ENCODE results near the gene SLC35E2B.
"Not testable (repeated sequence)": the region's sequence is repeated elsewhere in the genome, so short reads cannot be mapped to it uniquely, and the experiment has no call there.

SLC35E2B gene

DNA sequence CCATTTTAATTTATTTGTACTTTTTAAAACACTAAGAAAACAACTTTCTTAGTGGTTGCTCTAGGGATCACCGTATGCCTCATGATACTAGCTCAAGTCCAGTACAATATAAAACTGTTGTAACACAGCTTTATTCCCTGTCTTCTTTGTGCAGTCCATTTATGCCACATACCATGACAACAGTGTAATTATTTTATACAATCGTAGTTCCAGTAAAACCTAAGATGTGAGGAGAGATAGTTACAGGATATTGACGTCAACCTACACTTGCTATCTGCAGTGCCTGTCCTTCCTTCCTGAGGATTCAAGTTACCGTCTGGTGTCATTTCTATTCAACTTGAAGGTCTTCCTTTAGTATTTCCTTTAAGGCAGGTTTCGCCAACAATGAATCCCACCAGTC, 46.3 kb downstream of the SLC35E2B start:
- DNase-seq (ENCODE audit: low read depth in 2 of 2, low spot score in 1 of 2) = not testable (repeated sequence)

GRCh38 chr1:1640711-1641461, 51.7 kb downstream of the SLC35E2B start:
- not testable (repeated sequence) for DNase-seq (ENCODE audit: low read depth in 2 of 2, low spot score in 1 of 2)

DNA sequence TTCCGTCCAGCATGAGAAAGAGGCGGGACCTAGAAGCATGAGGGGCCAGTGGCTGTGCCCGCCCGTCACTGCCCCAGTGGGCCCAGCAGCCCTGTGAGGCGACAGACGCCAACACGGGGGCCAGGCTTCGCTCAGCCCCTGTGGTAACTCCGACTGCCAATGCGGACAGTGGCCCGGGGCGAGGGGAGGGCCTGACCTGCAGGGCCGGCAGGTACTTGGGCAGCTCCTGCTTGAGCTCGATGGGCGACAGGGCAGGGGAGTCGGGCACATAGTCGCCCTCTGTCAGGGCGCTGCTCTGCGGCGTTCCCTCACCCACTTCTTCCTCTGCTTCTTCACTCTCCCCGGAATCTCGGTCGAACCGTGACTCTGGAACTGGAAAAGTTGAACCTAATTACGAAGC, 52.5 kb downstream of the SLC35E2B start:
- DNase-seq (ENCODE audit: low read depth in 2 of 2, low spot score in 1 of 2) = not testable (repeated sequence)

GRCh38 chr1:1639368-1639767, 53.2 kb downstream of the SLC35E2B start:
- DNase-seq (ENCODE audit: low read depth in 2 of 2, low spot score in 1 of 2) = not testable (repeated sequence)

- not testable (repeated sequence) for DNase-seq (ENCODE audit: low read depth in 2 of 2, low spot score in 1 of 2)
Measured at GRCh38 chr1:1638528-1638927, 54.1 kb downstream of the SLC35E2B start.

GRCh38 chr1:1637479-1637875, 55.1 kb downstream of the SLC35E2B start:
- DNase-seq (ENCODE audit: low read depth in 2 of 2, low spot score in 1 of 2) = not testable (repeated sequence)

DNA sequence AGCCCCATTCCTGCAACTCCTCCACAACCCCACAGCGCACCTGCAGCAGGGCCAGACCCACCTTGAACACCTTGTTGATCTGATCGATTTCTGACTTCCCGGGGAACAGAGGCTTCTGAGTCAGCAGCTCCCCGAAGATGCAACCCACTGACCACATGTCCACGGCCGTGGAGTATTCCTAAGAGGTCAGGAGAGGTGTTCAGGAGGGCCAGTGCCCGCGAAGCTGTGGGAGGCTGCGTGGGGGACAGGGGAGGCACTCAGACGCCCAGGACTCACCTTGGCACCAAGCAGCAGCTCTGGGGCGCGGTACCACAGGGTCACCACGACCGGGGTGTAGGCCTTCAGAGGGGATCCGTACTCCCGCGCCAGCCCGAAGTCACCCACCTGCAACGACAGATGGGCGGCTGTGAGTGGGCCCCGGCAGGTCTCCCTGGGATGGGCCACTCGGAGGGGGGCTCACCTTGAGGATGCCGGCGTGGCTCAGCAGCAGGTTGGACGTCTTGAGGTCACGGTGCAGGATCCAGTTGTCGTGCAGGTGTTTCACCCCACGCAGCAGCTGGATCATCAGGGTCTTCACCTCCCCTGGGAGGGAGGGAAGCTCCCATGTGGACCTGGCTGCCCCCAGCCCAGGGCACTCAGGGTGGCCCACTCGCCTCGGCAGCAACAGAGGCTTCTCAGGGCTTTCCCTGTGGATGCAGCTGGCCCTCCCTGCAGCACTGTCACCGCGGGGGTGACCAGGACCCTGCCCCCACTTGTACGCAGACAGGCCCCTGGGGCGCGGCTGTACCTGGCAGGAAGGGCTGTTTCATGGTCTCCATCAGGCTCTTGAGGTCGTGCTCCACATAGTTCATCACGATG, 55.7 kb downstream of the SLC35E2B start:
- not testable (repeated sequence) for DNase-seq (ENCODE audit: low read depth in 2 of 2, low spot score in 1 of 2)

- DNase-seq (ENCODE audit: low read depth in 2 of 2, low spot score in 1 of 2) = not testable (repeated sequence)
Measured at GRCh38 chr1:1634613-1635012, 58.0 kb downstream of the SLC35E2B start.

- not testable (repeated sequence) for DNase-seq (ENCODE audit: low read depth in 2 of 2, low spot score in 1 of 2)
Measured at GRCh38 chr1:1633409-1633808, 59.2 kb downstream of the SLC35E2B start.

- no peak for DNase-seq (ENCODE audit: low read depth in 2 of 2, low spot score in 1 of 2)
Measured at GRCh38 chr1:1631782-1632420, 60.7 kb downstream of the SLC35E2B start, which contains the start of gene MMP23B. Gene MMP23B, plus strand, starts transcription at chr1:1632173. Its CDS starts 46 bp downstream, at chr1:1632219.

GRCh38 chr1:1630965-1631781, 61.4 kb downstream of the SLC35E2B start:
- DNase-seq (ENCODE audit: low read depth in 2 of 2, low spot score in 1 of 2) = no peak

DNA sequence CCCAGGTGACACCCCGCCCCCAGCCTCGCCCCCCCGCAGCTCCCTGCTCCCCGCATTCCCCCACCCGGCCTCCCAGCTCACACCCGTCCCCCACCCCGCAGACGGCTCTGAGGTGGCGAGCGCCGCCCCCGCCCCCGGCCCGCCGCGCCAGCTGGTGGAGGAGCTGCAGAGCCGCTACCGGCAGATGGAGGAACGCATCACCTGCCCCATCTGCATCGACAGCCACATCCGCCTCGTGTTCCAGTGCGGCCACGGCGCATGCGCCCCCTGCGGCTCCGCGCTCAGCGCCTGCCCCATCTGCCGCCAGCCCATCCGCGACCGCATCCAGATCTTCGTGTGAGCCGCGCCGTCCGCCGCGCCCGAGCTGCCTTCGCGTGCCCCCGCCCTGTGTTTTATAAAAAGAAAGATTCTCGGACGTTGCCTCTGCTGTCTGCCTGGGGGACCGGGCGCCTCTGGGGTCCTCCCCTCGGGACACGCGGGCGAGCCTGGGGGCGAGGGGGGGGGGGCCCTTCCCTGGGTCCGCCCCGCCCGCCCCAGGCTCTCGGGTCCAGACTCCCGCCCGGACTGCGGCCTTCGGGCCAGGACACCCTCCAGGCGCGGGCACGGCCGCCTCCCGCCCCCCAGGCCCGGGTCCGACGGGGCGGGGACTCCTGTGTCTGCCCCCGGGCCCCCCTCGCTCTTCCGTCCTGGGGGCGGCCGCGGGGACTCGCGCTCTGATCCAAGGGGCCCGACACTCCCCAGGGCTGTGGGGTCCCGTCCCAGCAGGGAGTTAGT, 62.2 kb downstream of the SLC35E2B start:
- peak; percentile 77 to 92 for DNase-seq (ENCODE audit: low read depth in 2 of 2, low spot score in 1 of 2)

DNA sequence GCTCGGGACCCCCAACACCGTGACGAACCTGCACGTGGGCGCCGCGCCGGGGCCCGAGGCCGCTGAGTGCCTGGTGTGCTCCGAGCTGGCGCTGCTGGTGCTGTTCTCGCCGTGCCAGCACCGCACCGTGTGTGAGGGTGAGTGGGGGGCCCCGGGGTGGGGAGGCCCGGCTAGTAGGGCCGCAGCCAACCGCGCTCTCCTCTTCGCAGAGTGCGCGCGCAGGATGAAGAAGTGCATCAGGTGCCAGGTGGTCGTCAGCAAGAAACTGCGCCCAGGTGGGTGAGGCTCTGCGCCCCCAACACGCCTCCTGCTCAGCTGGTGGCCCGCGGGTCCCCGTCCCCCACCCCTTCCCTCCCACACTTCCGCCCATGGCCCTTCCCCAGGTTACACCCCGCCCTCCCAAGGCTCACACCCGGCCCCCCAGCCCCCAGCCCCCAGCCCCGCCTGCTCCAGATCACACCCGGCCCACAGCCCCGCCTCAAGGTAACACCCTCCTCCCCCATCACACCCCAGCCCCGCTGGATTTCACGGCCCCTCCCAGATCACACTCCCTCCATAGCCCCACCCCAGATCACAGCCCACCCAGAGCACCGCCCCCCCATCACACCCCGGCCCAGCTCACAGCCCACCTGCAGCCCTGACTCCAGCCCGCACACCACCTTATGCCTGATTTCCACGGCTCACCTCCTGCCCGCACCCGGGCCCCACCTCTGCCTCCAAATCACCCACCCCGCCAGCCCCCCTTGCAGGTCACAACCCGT, 63.0 kb downstream of the SLC35E2B start:
- DNase-seq (ENCODE audit: low read depth in 2 of 2, low spot score in 1 of 2) = peak; percentile 58 to 66

DNA sequence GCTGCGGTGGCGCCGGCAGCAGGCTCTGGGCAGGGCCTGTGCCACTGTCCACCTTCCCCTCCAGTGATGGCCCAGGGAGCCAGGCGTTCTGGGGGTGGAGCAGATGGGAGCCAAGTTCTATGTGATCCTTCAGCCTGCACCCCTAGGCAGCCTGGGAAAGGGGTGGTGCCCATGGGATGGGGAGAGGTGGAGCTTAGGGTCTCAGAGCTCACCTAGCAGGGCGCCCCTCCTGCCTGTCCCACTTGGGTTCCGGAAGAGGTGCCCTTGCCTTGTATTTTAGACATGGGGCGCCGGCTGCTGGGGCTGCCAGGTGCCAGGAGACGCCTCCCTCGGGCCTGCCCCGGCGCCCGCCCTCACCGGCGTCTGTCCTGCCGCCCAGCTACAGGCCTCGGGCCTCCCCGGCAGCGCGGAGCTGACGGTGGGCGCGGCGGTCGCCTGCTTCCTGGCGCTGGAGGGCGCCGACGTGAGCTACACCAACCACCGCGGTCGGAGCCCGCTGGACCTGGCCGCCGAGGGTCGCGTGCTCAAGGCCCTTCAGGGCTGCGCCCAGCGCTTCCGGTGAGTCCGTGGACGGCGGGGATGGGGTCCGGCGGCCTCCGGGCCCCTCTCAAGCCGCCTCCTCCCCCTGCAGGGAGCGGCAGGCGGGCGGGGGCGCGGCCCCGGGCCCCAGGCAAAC, 63.7 kb downstream of the SLC35E2B start:
- no peak for DNase-seq (ENCODE audit: low read depth in 2 of 2, low spot score in 1 of 2)

DNA sequence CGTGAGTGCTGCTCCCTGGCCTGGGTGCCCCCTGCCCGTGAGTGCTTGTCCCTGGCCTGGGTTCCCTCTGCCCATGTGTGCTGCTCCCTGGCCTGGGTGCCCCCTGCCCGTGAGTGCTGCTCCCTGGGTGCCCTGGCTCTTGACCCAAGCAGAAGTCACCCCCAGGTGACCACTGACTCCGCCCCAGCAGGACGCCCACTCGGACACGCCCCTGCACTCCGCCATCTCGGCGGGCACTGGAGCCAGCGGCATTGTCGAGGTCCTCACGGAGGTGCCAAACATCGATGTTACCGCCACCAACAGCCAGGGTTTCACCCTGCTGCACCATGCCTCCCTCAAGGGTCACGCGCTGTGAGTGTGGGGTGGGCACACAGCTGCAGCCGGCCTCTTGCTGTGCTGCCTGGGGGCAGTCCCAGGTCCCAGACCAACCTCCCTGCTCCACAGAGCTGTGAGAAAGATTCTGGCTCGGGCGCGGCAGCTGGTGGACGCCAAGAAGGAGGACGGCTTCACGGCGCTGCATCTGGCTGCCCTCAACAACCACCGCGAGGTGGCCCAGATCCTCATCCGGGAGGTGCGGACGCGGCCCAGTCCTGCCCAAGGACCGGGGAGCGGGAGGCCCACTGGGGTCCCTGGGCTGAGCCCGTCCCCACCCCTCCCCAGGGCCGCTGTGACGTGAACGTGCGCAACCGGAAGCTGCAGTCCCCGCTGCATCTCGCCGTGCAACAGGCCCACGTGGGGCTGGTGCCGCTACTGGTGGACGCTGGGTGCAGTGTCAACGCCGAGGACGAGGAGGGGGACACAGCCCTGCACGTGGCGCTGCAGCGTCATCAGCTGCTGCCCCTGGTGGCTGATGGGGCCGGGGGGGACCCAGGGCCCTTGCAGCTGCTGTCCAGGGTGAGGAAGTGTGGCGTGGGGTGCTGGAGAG, 64.5 kb downstream of the SLC35E2B start:
- no peak for DNase-seq (ENCODE audit: low read depth in 2 of 2, low spot score in 1 of 2)

DNA sequence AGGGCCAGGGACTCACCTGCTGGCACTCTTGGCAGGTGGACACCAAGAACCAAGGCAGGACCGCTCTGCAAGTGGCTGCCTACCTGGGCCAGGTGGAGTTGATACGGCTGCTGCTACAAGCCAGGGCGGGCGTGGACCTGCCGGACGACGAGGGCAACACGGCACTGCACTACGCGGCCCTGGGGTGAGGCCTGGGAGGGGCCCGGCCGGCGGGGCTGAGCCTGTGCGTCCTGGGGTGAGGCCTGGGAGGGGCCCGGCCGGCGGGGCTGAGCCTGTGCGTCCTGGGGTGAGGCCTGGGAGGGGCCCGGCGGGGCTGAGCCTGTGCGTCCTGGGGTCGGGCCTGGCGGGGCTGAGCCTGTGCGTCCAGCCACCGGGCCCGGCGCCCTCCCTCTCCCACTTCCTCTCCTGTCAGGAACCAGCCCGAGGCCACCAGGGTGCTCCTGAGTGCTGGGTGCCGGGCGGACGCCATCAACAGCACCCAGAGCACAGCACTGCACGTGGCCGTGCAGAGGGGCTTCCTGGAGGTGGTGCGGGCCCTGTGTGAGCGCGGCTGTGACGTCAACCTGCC, 65.2 kb downstream of the SLC35E2B start:
- no peak for DNase-seq (ENCODE audit: low read depth in 2 of 2, low spot score in 1 of 2)
